Measurements from ENCODE around the gene ZNF429. TPM values are rescaled to one million over a fixed set of nuclear protein-coding genes. Genes with fewer than 3 reads are reported as not detected.

ZNF429 gene
- total and polyA plus RNA-seq, 2 of the 4 experiments (the other 2 are of a cell fraction): 4.3 to 6.4 TPM

DNA sequence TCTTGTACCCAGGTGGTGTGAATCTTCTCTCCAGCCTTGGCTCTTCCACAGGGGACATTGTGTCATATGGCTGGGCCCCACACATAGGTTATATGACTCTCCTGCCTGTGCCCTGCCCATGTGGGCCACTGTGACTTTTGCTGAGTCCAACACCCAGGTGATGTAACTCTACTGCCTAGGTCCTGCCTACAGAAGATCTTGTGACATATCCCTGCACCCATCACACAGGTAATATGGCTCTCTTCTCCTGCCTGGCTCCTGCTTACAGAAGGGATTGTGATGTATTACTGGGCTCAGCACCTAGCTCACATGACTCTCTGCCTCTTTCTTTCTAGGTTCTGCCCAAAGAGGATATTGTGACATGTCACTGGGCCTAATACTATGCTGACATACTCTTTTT, 19.5 kb upstream of the ZNF429 start:
- no TSS peak for BruUV-seq (replicated peaks)
- H3K79me1 ChIP-seq (ENCODE audit: low read depth in 1 of 2, low read length in 2 of 2): no peaks in the 10 kb centered on the region
- intact Hi-C loops (cut with micrococcal nuclease) (no loop called here), dilution Hi-C loops (cut with HindIII; ENCODE audit: low sequenced_read_pairs, unreplicated experiment) (no loop called here), in situ Hi-C loops (cut with MboI; ENCODE audit: low sequenced_read_pairs) (no loop called here)
- H3K18ac ChIP-seq (ENCODE audit: low read depth, low read length): no peak overlapping the region
- no peaks in the 10 kb centered on the region for H3K36me3 ChIP-seq (ENCODE audit: control insufficient read depth, insufficient read depth, low read length)
- H2AFZ ChIP-seq (replicated peaks; ENCODE audit: low read length, poor library complexity): no peak overlapping the region
- H2BK20ac ChIP-seq (ENCODE audit: low read depth, low read length): no peak overlapping the region
- no peaks in the 10 kb centered on the region for H3K9me1 ChIP-seq (ENCODE audit: insufficient read depth, low read length)
- no peak overlapping the region for H4K8ac ChIP-seq (ENCODE audit: low read depth in 2 of 2, low read length in 2 of 2)
- H3K56ac ChIP-seq (ENCODE audit: extremely low read depth, insufficient read depth, low read length): no peak overlapping the region
- H3K23ac ChIP-seq (ENCODE audit: low read depth, low read length): no peak overlapping the region
- ChIA-PET CTCF (no interaction called here), POLR2A (ENCODE audit: unreplicated experiment) (no interaction called here)
- ATAC-seq (ENCODE audit: low read depth): no peak
- no peak overlapping the region for H4K5ac ChIP-seq (ENCODE audit: low read depth, low read length)
- H2AK9ac ChIP-seq (replicated peaks; ENCODE audit: low read depth, low read length, poor library complexity): no peak overlapping the region
- H3K9ac ChIP-seq (ENCODE audit: low read depth, low read length): no peak overlapping the region
- no peak overlapping the region for H2BK5ac ChIP-seq (ENCODE audit: low read depth, low read length, poor library complexity, severe bottlenecking)
- H4K20me1 ChIP-seq (ENCODE audit: insufficient read depth, low read length): no peaks in the 10 kb centered on the region
- no peak overlapping the region for H2BK120ac ChIP-seq (ENCODE audit: low read depth, low read length)
- H3K27me3 ChIP-seq (ENCODE audit: control insufficient read depth, insufficient read depth, low read length): no peaks in the 10 kb centered on the region
- H4K91ac ChIP-seq (ENCODE audit: insufficient read depth, low read depth, low read length): no peak overlapping the region
- no peak overlapping the region for H3K14ac ChIP-seq (replicated peaks; ENCODE audit: low read depth, low read length)
- no peak for DNase-seq
- no peaks in the 10 kb centered on the region for H3K4me1 ChIP-seq (ENCODE audit: control insufficient read depth, insufficient read depth, low read length)
- H2AK5ac ChIP-seq (ENCODE audit: low read depth, low read length): no peak overlapping the region
- no peak for TF ChIP-seq POLR2A (IDR thresholded peaks at IDR 0.05; ENCODE audit: low read depth, low read length)
- TF ChIP-seq MXI1 (IDR thresholded peaks at IDR 0.05; ENCODE audit: borderline replicate concordance, low read depth, low read length): no peak
- TF ChIP-seq, protein P1, sequence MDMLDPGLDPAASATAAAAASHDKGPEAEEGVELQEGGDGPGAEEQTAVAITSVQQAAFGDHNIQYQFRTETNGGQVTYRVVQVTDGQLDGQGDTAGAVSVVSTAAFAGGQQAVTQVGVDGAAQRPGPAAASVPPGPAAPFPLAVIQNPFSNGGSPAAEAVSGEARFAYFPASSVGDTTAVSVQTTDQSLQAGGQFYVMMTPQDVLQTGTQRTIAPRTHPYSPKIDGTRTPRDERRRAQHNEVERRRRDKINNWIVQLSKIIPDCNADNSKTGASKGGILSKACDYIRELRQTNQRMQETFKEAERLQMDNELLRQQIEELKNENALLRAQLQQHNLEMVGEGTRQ (IDR thresholded peaks at IDR 0.05; ENCODE audit: low read depth, low read length): no peak
- no peak for TF ChIP-seq CHD1 (IDR thresholded peaks at IDR 0.05; ENCODE audit: low read depth, low read length)
- no peak for TF ChIP-seq CEBPB (IDR thresholded peaks at IDR 0.05; ENCODE audit: low read depth, low read length)
- TF ChIP-seq FOS (IDR thresholded peaks at IDR 0.05; ENCODE audit: low read depth, low read length): no peak
- TF ChIP-seq RFX5 (IDR thresholded peaks at IDR 0.05; ENCODE audit: low read depth, low read length): no peak
- TF ChIP-seq MAFK (IDR thresholded peaks at IDR 0.05; ENCODE audit: low read depth, low read length): no peak
- TF ChIP-seq, protein P2, sequence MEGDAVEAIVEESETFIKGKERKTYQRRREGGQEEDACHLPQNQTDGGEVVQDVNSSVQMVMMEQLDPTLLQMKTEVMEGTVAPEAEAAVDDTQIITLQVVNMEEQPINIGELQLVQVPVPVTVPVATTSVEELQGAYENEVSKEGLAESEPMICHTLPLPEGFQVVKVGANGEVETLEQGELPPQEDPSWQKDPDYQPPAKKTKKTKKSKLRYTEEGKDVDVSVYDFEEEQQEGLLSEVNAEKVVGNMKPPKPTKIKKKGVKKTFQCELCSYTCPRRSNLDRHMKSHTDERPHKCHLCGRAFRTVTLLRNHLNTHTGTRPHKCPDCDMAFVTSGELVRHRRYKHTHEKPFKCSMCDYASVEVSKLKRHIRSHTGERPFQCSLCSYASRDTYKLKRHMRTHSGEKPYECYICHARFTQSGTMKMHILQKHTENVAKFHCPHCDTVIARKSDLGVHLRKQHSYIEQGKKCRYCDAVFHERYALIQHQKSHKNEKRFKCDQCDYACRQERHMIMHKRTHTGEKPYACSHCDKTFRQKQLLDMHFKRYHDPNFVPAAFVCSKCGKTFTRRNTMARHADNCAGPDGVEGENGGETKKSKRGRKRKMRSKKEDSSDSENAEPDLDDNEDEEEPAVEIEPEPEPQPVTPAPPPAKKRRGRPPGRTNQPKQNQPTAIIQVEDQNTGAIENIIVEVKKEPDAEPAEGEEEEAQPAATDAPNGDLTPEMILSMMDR (conservative IDR thresholded peaks at IDR 0.05; ENCODE audit: low read depth, low read length): no peak
- no peak for TF ChIP-seq BHLHE40 (IDR thresholded peaks at IDR 0.05; ENCODE audit: low read depth, low read length)
- H2BK15ac ChIP-seq (ENCODE audit: low read depth, low read length): no peak overlapping the region
- H3K4ac ChIP-seq (ENCODE audit: low read depth, low read length): no peak overlapping the region
- no peak overlapping the region for H3K4me3 ChIP-seq (ENCODE audit: insufficient read depth, low read depth, low read length)
- no peak overlapping the region for H3K4me2 ChIP-seq (ENCODE audit: low read depth, low read length)
- H3K27ac ChIP-seq (ENCODE audit: insufficient read depth, low read length): no peak overlapping the region
- H3K9me3 ChIP-seq (ENCODE audit: control insufficient read depth, insufficient read depth, low read length): peaks cover 23% of the 10 kb centered on the region
